Transverse colon (tissue), 4 donors: ENCODE results near the gene PPP1R17.

Experiments used
- POLR2A ChIP-seq: fragments of 450-650 bp; IDR thresholded peaks from one replicate; pipeline ENCODE4 v1.6.1; 2016; ENCODE audit warnings: antibody characterized with exemption, mild to moderate bottlenecking, moderate library complexity
- POLR2AphosphoS5 ChIP-seq, 3 donors: sonication (generic); formaldehyde crosslinking; IDR thresholded peaks; one replicate each; pipeline ENCODE4 v1.6.1; 2016; ENCODE audit warnings: antibody characterized with exemption in 3 of 3
- TF ChIP-seq, protein P1 (sequence below), 5 experiments: fragments of 200-600 bp in 3 of 5; fragments of 450-650 bp in 2 of 5; sonication (generic) in 3 of 5; IDR thresholded peaks; 1 replicate in 2 of 5; 2 replicates in 3 of 5; pipeline ENCODE4 v1.5.1; 2016 to 2017; ENCODE audit warnings: antibody characterized with exemption in 5 of 5, inconsistent platforms in 3 of 5, mild to moderate bottlenecking in 2 of 5, moderate library complexity in 1 of 5

DNA sequence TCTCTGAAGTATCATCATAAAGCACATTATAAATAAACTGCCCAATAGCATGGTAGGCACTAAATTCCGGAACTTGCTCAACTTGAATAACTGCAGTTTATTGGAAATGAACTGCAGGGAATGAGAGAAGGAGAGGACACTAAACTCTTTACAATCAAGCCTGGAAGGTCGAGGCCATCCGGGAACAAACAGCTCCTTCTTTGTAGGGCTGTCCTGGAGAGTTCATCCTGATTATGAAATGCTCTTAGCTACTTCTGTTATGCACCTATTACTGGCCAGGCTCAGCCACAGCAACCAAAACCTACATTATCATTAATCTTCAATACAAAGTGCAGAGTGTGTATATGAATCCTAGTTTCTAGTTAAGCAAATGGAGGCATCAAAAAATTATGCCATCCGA lies 64.7 kb downstream of the PPP1R17 start:
- TF ChIP-seq, protein P1, sequence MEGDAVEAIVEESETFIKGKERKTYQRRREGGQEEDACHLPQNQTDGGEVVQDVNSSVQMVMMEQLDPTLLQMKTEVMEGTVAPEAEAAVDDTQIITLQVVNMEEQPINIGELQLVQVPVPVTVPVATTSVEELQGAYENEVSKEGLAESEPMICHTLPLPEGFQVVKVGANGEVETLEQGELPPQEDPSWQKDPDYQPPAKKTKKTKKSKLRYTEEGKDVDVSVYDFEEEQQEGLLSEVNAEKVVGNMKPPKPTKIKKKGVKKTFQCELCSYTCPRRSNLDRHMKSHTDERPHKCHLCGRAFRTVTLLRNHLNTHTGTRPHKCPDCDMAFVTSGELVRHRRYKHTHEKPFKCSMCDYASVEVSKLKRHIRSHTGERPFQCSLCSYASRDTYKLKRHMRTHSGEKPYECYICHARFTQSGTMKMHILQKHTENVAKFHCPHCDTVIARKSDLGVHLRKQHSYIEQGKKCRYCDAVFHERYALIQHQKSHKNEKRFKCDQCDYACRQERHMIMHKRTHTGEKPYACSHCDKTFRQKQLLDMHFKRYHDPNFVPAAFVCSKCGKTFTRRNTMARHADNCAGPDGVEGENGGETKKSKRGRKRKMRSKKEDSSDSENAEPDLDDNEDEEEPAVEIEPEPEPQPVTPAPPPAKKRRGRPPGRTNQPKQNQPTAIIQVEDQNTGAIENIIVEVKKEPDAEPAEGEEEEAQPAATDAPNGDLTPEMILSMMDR (IDR thresholded peaks at IDR 0.05), result no peak
- TF ChIP-seq POLR2A, result no peak
- no peak for TF ChIP-seq POLR2AphosphoS5 (IDR thresholded peaks at IDR 0.05)
